GM23338 (cell line): ENCODE measurements around the gene NOTCH1. TPM values are rescaled to one million over a fixed set of nuclear protein-coding genes. Genes with fewer than 3 reads are reported as not detected.

ENCODE experiments used
- ATAC-seq: fragments of 200-7000 bp; cut with Tn5 transposase; 3 replicates; pipeline ENCODE4 v1.9.1; 2020
- DNase-seq: peaks from one replicate; pipeline ENCODE4 v3.0.0-alpha.2; 2015; ENCODE audit warnings: low spot score
- H2AFZ ChIP-seq: fragments of 200-600 bp; sonication (generic); 2 replicates; pipeline ENCODE4 v1.8.0; 2016; ENCODE audit warnings: antibody characterized with exemption, mild to moderate bottlenecking, moderate library complexity
- H3F3A ChIP-seq: fragments of 200-600 bp; sonication (generic); replicated peaks from 2 replicates; pipeline ENCODE4 v1.8.0; 2017; ENCODE audit warnings: antibody characterized with exemption, mixed run types, low read depth
- H3K27ac ChIP-seq: fragments of 200-600 bp; sonication (generic); 2 replicates; pipeline ENCODE4 v1.6.1; 2016; ENCODE audit warnings: low read depth
- H3K27me3 ChIP-seq: fragments of 200-600 bp; sonication (generic); 2 replicates; pipeline ENCODE4 v1.8.0; 2016; ENCODE audit warnings: mild to moderate bottlenecking, mixed run types, moderate library complexity; ENCODE audit not compliant: insufficient read depth
- H3K36me3 ChIP-seq: fragments of 200-600 bp; sonication (generic); 2 replicates; pipeline ENCODE4 v1.8.0; 2016; ENCODE audit warnings: mild to moderate bottlenecking; ENCODE audit not compliant: insufficient read depth
- H3K4me1 ChIP-seq: fragments of 200-600 bp; sonication (generic); 2 replicates; pipeline ENCODE4 v1.8.0; 2016; ENCODE audit warnings: mild to moderate bottlenecking, moderate library complexity; ENCODE audit not compliant: insufficient read depth
- H3K4me2 ChIP-seq: fragments of 200-600 bp; sonication (generic); 2 replicates; pipeline ENCODE4 v1.7.1; 2017; ENCODE audit warnings: mixed run types
- H3K4me3 ChIP-seq: fragments of 200-600 bp; sonication (generic); 2 replicates; pipeline ENCODE4 v1.6.1; 2016; ENCODE audit warnings: mixed run types
- H3K79me2 ChIP-seq: fragments of 200-600 bp; sonication (generic); replicated peaks from 2 replicates; pipeline ENCODE4 v1.8.0; 2017; ENCODE audit warnings: mild to moderate bottlenecking; ENCODE audit not compliant: insufficient read depth
- H3K9me2 ChIP-seq: fragments of 200-600 bp; sonication (generic); 2 replicates; pipeline ENCODE4 v1.8.0; 2017; ENCODE audit not compliant: insufficient read depth
- H4K20me1 ChIP-seq: fragments of 200-600 bp; sonication (generic); replicated peaks from 2 replicates; pipeline ENCODE4 v1.8.0; 2017; ENCODE audit warnings: mild to moderate bottlenecking; ENCODE audit not compliant: insufficient read depth
- H3K27ac Mint-ChIP-seq: 2 replicates; pipeline ENCODE4 v1.8.0; 2020; ENCODE audit warnings: inconsistent platforms, mild to moderate bottlenecking, moderate library complexity, mixed read lengths
- H3K27me3 Mint-ChIP-seq: 3 replicates; pipeline ENCODE4 v1.8.0; 2022; ENCODE audit warnings: low read depth, mild to moderate bottlenecking, moderate library complexity, mixed read lengths, inconsistent platforms; ENCODE audit not compliant: insufficient read depth, poor library complexity
- H3K36me3 Mint-ChIP-seq: 3 replicates; pipeline ENCODE4 v1.8.0; 2021; ENCODE audit warnings: low read depth, mild to moderate bottlenecking, inconsistent platforms, moderate library complexity, mixed read lengths
- H3K4me1 Mint-ChIP-seq: 3 replicates; pipeline ENCODE4 v1.8.0; 2020; ENCODE audit warnings: mild to moderate bottlenecking, inconsistent platforms, mixed read lengths
- H3K4me3 Mint-ChIP-seq: 3 replicates; pipeline ENCODE4 v1.8.0; 2021; ENCODE audit warnings: moderate library complexity, mild to moderate bottlenecking, inconsistent platforms, mixed read lengths
- H3K9me3 Mint-ChIP-seq: 3 replicates; pipeline ENCODE4 v1.8.0; 2020; ENCODE audit warnings: moderate library complexity, mild to moderate bottlenecking, inconsistent platforms, mixed read lengths
- CREB1 ChIP-seq: fragments of 250-450 bp; sonication (Bioruptor Pico); IDR thresholded peaks from 2 replicates; pipeline ENCODE4 v1.5.0; 2020; ENCODE audit warnings: low read depth, mild to moderate bottlenecking, moderate library complexity
- CTCF ChIP-seq, 2 experiments: fragments of 200-600 bp in 1 of 2; sonication (generic) in 1 of 2; conservative IDR thresholded peaks; 2 replicates each; pipeline versions ENCODE4 v1.5.1 to v1.6.1; 2016 to 2017; ENCODE audit warnings: antibody characterized with exemption in 2 of 2, low read depth in 2 of 2, mild to moderate bottlenecking in 2 of 2, moderate library complexity in 1 of 2
- ETS1 ChIP-seq: IDR thresholded peaks from 2 replicates; pipeline ENCODE4 v1.6.1; 2016; ENCODE audit warnings: antibody characterized with exemption
- EZH2 ChIP-seq: fragments of 200-600 bp; sonication (generic); IDR thresholded peaks from one replicate; pipeline ENCODE4 v1.8.0; 2017; ENCODE audit warnings: antibody characterized with exemption, mild to moderate bottlenecking, low read depth; ENCODE audit not compliant: unreplicated experiment
- EZH2phosphoT487 ChIP-seq: fragments of 200-600 bp; sonication (generic); IDR thresholded peaks from one replicate; pipeline ENCODE4 v1.8.1; 2018; ENCODE audit warnings: antibody characterized with exemption; ENCODE audit not compliant: unreplicated experiment
- JUNB ChIP-seq: IDR thresholded peaks from one replicate; pipeline ENCODE4 v1.6.1; 2016; ENCODE audit warnings: antibody characterized with exemption; ENCODE audit not compliant: unreplicated experiment
- NANOG ChIP-seq: IDR thresholded peaks from 2 replicates; pipeline ENCODE4 v1.6.1; 2016; ENCODE audit warnings: antibody characterized with exemption, borderline replicate concordance
- STAT1 ChIP-seq: IDR thresholded peaks from one replicate; pipeline ENCODE4 v1.6.1; 2016; ENCODE audit warnings: antibody characterized with exemption; ENCODE audit not compliant: unreplicated experiment
- ZNF331 ChIP-seq: fragments of 250-450 bp; sonication (Bioruptor Pico); IDR thresholded peaks from 2 replicates; pipeline ENCODE4 v1.5.0; 2020; ENCODE audit warnings: low read depth, mild to moderate bottlenecking, moderate library complexity
- polyA plus RNA-seq: library from polyadenylated mRNA; unstranded; fragments of >200 nt; fragmentation: Nextera tagmentation; extraction: Ambion mirVana; gene quantifications from 2 replicates; pipeline ENCODE4 v1.2.1, GENCODE V29; 2016
- total RNA-seq: library from RNA; depleted of rRNA; stranded (reverse); fragments of >200 nt; shearing (Covaris generic); gene quantifications from 2 replicates; pipeline ENCODE4 v1.2.3, GENCODE V29; 2014

Gene NOTCH1
- total and polyA plus RNA-seq, 2 experiments from 2014 or later, result 9.9 to 97.2 TPM

- Mint-ChIP-seq H3K27me3 (peaks cover 7% of the 10 kb centered on the region), H3K36me3 (peaks cover 78% of the 10 kb centered on the region), H3K9me3 (no peaks in the 10 kb centered on the region), H3K4me3 (no peak overlapping the region), H3K4me1 (no peaks in the 10 kb centered on the region), H3K27ac (no peak overlapping the region)
- Histone ChIP-seq H3K9me2 (no peaks in the 10 kb centered on the region), H4K20me1 (peaks cover 52% of the 10 kb centered on the region), H3K27me3 (no peaks in the 10 kb centered on the region), H2AFZ (no peak overlapping the region), H3K79me2 (peaks cover 96% of the 10 kb centered on the region), H3K27ac (no peak overlapping the region), H3K36me3 (peaks cover 28% of the 10 kb centered on the region; the same call in 1 of the 2 replicates), H3K4me1 (no peaks in the 10 kb centered on the region), H3F3A (0 out of 2 replicates have a peak, but pooled peaks cover 4% of the 10 kb centered on the region), H3K4me3 (no peak overlapping the region), H3K4me2 (no peak overlapping the region)
- no peak for DNase-seq
- ATAC-seq, result no peak
- no peak for TF ChIP-seq JUNB
- TF ChIP-seq STAT1, result no peak
- no peak for TF ChIP-seq NANOG
- TF ChIP-seq ETS1, result no peak
- no peak for TF ChIP-seq CTCF (conservative IDR thresholded peaks at IDR 0.05; ENCODE audit: low read depth in 2 of 2)
- TF ChIP-seq ZNF331 (CRISPR knock-in tag), result no peak
- no peak for TF ChIP-seq CREB1 (CRISPR knock-in tag)
- TF ChIP-seq EZH2phosphoT487, result no peak
Observed at GRCh38 chr9:136473354-136473721, 72.5 kb downstream of the NOTCH1 start.

GRCh38 chr9:136472640-136473353 lies 73.1 kb downstream of the NOTCH1 start:
- H3K27me3 ChIP-seq, result no peaks in the 10 kb centered on the region
- Mint-ChIP-seq H3K36me3 (peaks cover 78% of the 10 kb centered on the region), H3K27ac (no peak overlapping the region), H3K9me3 (no peaks in the 10 kb centered on the region), H3K4me3 (no peak overlapping the region), H3K4me1 (no peaks in the 10 kb centered on the region), H3K27me3 (peaks cover 7% of the 10 kb centered on the region)
- H4K20me1 ChIP-seq, result peaks cover 49% of the 10 kb centered on the region
- no peak overlapping the region for H2AFZ ChIP-seq
- H3K36me3 ChIP-seq, result peaks cover 34% of the 10 kb centered on the region
- H3K4me2 ChIP-seq, result no peak overlapping the region
- H3K79me2 ChIP-seq, result peaks cover 96% of the 10 kb centered on the region
- no peaks in the 10 kb centered on the region for H3K9me2 ChIP-seq
- no peak overlapping the region for H3K4me3 ChIP-seq
- no peak for DNase-seq
- 0 out of 2 replicates have a peak, but pooled peaks cover 6% of the 10 kb centered on the region for H3F3A ChIP-seq
- H3K27ac ChIP-seq, result no peak overlapping the region
- ATAC-seq, result no peak
- H3K4me1 ChIP-seq, result no peaks in the 10 kb centered on the region
- no peak for TF ChIP-seq EZH2
- no peak for TF ChIP-seq NANOG
- TF ChIP-seq CREB1 (CRISPR knock-in tag), result no peak
- no peak for TF ChIP-seq ZNF331 (CRISPR knock-in tag)
- TF ChIP-seq CTCF (conservative IDR thresholded peaks at IDR 0.05; ENCODE audit: low read depth in 2 of 2), result no peak
